HG03060 (cell line): ENCODE results near the gene ZDHHC23.

ENCODE experiments used
- ATAC-seq: cut with Tn5 transposase; IDR thresholded peaks from one replicate; pipeline ENCODE4 v1.9.1; 2021; ENCODE audit warnings: low read depth, moderate number of reproducible peaks; ENCODE audit not compliant: unreplicated experiment

The ZDHHC23 gene

GRCh38 chr3:113985541-113985940, 37.7 kb downstream of the ZDHHC23 start:
- ATAC-seq = peak; percentile 62

GRCh38 chr3:114005481-114005880, 57.7 kb downstream of the ZDHHC23 start:
- ATAC-seq = peak; percentile 63

- no peak for ATAC-seq
Measured at GRCh38 chr3:114011059-114011797, 63.4 kb downstream of the ZDHHC23 start.
